T-helper 1 cell (primary cell): ENCODE measurements around the gene ZCCHC17.
A peak's percentile ranks its signal among the peaks of the same experiment; 100 is the strongest.
"Not testable (repeated sequence)": the region's sequence is repeated elsewhere in the genome, so short reads cannot be mapped to it uniquely, and the experiment has no call there.

Experiments
- DNase-seq, 5 donors: peaks; one replicate each; pipeline ENCODE4 v3.0.0-alpha.2; 2012 to 2020
- total RNA-seq, 4 donors: gene quantifications; one replicate each; lab custom pipeline; 2026; lab: John Stamatoyannopoulos, UW

ZCCHC17 gene
- total RNA-seq, result 9.2 to 16.3 (median 13.1) reads per million in 4 donors

- DNase-seq, result peak; percentile 85 to 98 (median 92)
Measured at GRCh38 chr1:31296486-31297276, at the start of gene ZCCHC17, which contains the start of gene SNRNP40. TSS of gene ZCCHC17 (plus strand) at chr1:31297032. CDS start at chr1:31310099, 13,067 bp downstream. TSS of gene SNRNP40 (minus strand) at chr1:31296788. CDS start at chr1:31296751, 37 bp downstream.

- DNase-seq, result no peak
Measured at GRCh38 chr1:31248276-31248675, 48.6 kb upstream of the ZCCHC17 start.

GRCh38 chr1:31249854-31250253 lies 47.0 kb upstream of the ZCCHC17 start:
- no peak for DNase-seq

GRCh38 chr1:31257213-31257612 lies 39.6 kb upstream of the ZCCHC17 start:
- no peak for DNase-seq

GRCh38 chr1:31258581-31258980 lies 38.3 kb upstream of the ZCCHC17 start:
- no peak for DNase-seq

- DNase-seq, result no peak
Measured at GRCh38 chr1:31259746-31260145, 37.1 kb upstream of the ZCCHC17 start.

GRCh38 chr1:31261916-31262315 lies 34.9 kb upstream of the ZCCHC17 start:
- DNase-seq, result no peak

GRCh38 chr1:31262393-31262792 lies 34.4 kb upstream of the ZCCHC17 start:
- DNase-seq, result not testable (repeated sequence)

GRCh38 chr1:31263408-31263807 lies 33.4 kb upstream of the ZCCHC17 start:
- DNase-seq, result no peak

- no peak for DNase-seq
Measured at GRCh38 chr1:31264790-31265386, 31.9 kb upstream of the ZCCHC17 start.

GRCh38 chr1:31266547-31266946 lies 30.3 kb upstream of the ZCCHC17 start:
- DNase-seq, result no peak

GRCh38 chr1:31272369-31272768 lies 24.5 kb upstream of the ZCCHC17 start:
- no peak for DNase-seq

GRCh38 chr1:31273619-31274018 lies 23.2 kb upstream of the ZCCHC17 start:
- DNase-seq, result no peak

GRCh38 chr1:31282426-31282825 lies 14.4 kb upstream of the ZCCHC17 start:
- not testable (repeated sequence) for DNase-seq

- DNase-seq, result not testable (repeated sequence)
Measured at GRCh38 chr1:31287791-31288190, 9.0 kb upstream of the ZCCHC17 start.

- DNase-seq, result no peak
Measured at GRCh38 chr1:31289021-31289420, 7.8 kb upstream of the ZCCHC17 start.

GRCh38 chr1:31295874-31296485 lies 852 bp upstream of the ZCCHC17 start:
- DNase-seq, result peak in 1 of 5 donors; percentile 2

GRCh38 chr1:31297277-31298247 lies 730 bp downstream of the ZCCHC17 start:
- peak in 1 of 5 donors; percentile 3 for DNase-seq

- no peak for DNase-seq
Measured at GRCh38 chr1:31299365-31299764, 2.5 kb downstream of the ZCCHC17 start.

GRCh38 chr1:31300193-31300592 lies 3.4 kb downstream of the ZCCHC17 start:
- DNase-seq, result no peak

GRCh38 chr1:31302709-31303441 lies 6.0 kb downstream of the ZCCHC17 start:
- no peak for DNase-seq

GRCh38 chr1:31306278-31306677 lies 9.4 kb downstream of the ZCCHC17 start:
- no peak for DNase-seq
